PC-3 (cell line): ENCODE measurements around the gene CHD1. TPM values are rescaled to one million over a fixed set of nuclear protein-coding genes. Genes with fewer than 3 reads are reported as not detected.

Source experiments
- ATAC-seq: fragments of 200-7000 bp; cut with Tn5 transposase; 2 replicates; pipeline ENCODE4 v1.9.1; 2020; ENCODE audit warnings: mild to moderate bottlenecking, moderate library complexity
- BruUV-seq: library from RNA; stranded (reverse); fragments of 400-500 nt; replicated peaks from 2 replicates; lab custom pipeline; 2021; lab: Mats Ljungman, UMichigan
- CTCF ChIA-PET: fragments of 300-600 bp; sonication (Branson Sonifier 250); formaldehyde crosslinking; loops from one replicate; lab custom pipeline; 2022; ENCODE audit warnings: antibody characterized with exemption; lab: Charles Lee
- POLR2A ChIA-PET: fragments of 300-600 bp; sonication (Branson Sonifier 250); formaldehyde crosslinking; loops from one replicate; lab custom pipeline; 2022; ENCODE audit warnings: antibody characterized with exemption; ENCODE audit not compliant: unreplicated experiment; lab: Charles Lee
- DNase-seq: peaks from one replicate; pipeline ENCODE4 v3.0.0-alpha.2; 2015
- H2AFZ ChIP-seq: fragments of 300-600 bp; sonication (generic); 2 replicates; pipeline ENCODE4 v1.6.0; 2016; ENCODE audit warnings: antibody characterized with exemption, low read length
- H3F3A ChIP-seq: fragments of 300-600 bp; sonication (generic); one replicate; pipeline ENCODE4 v1.6.0; 2017; ENCODE audit warnings: antibody characterized with exemption, low read length, control low read depth, mild to moderate bottlenecking; ENCODE audit not compliant: unreplicated experiment
- H3K27ac ChIP-seq: fragments of 300-600 bp; sonication (generic); 2 replicates; pipeline ENCODE4 v1.5.1; 2016; ENCODE audit warnings: mild to moderate bottlenecking, low read length
- H3K27me3 ChIP-seq: fragments of 300-600 bp; sonication (generic); 2 replicates; pipeline ENCODE4 v1.6.1; 2016; ENCODE audit warnings: low read length, mixed read lengths
- H3K36me3 ChIP-seq: fragments of 300-600 bp; sonication (generic); 2 replicates; pipeline ENCODE4 v1.6.1; 2016; ENCODE audit warnings: low read depth, mixed run types, low read length, mixed read lengths
- H3K4me1 ChIP-seq: fragments of 300-600 bp; sonication (generic); 2 replicates; pipeline ENCODE4 v1.5.1; 2016; ENCODE audit warnings: low read length; ENCODE audit not compliant: insufficient read depth
- H3K4me2 ChIP-seq: fragments of 300-600 bp; sonication (generic); 2 replicates; pipeline ENCODE4 v1.6.0; 2016; ENCODE audit warnings: low read length
- H3K4me3 ChIP-seq: fragments of 300-600 bp; sonication (generic); 2 replicates; pipeline ENCODE4 v1.5.1; 2016; ENCODE audit warnings: mild to moderate bottlenecking, low read length, mixed read lengths
- H3K79me2 ChIP-seq: fragments of 300-600 bp; sonication (generic); 2 replicates; pipeline ENCODE4 v1.6.1; 2017; ENCODE audit warnings: low read length, mixed read lengths
- H3K9ac ChIP-seq: fragments of 300-600 bp; sonication (generic); 2 replicates; pipeline ENCODE4 v1.6.0; 2016; ENCODE audit warnings: mild to moderate bottlenecking, low read length
- H3K9me2 ChIP-seq: fragments of 300-600 bp; sonication (generic); replicated peaks from 2 replicates; pipeline ENCODE4 v1.6.1; 2016; ENCODE audit warnings: mixed run types, low read length, mixed read lengths
- H3K9me3 ChIP-seq: fragments of 300-600 bp; sonication (generic); 2 replicates; pipeline ENCODE4 v1.6.1; 2016; ENCODE audit warnings: low read length, mixed read lengths
- H4K20me1 ChIP-seq: fragments of 300-600 bp; sonication (generic); 2 replicates; pipeline ENCODE4 v1.6.1; 2016; ENCODE audit warnings: low read length, mixed read lengths
- CTCF ChIP-seq: fragments of 300-600 bp; sonication (generic); conservative IDR thresholded peaks from 2 replicates; pipeline ENCODE4 v1.5.1; 2017; ENCODE audit warnings: antibody characterized with exemption, low read depth, mild to moderate bottlenecking, low read length
- EZH2 ChIP-seq: fragments of 300-600 bp; sonication (generic); IDR thresholded peaks from one replicate; pipeline ENCODE4 v1.6.1; 2017; ENCODE audit warnings: antibody characterized with exemption, mild to moderate bottlenecking, low read length; ENCODE audit not compliant: unreplicated experiment
- EZH2phosphoT487 ChIP-seq: fragments of 300-600 bp; sonication (generic); IDR thresholded peaks from 2 replicates; pipeline ENCODE4 v1.6.1; 2018; ENCODE audit warnings: mild to moderate bottlenecking, antibody characterized with exemption, low read length, borderline replicate concordance
- intact Hi-C: fragments of 100-400 bp; cut with micrococcal nuclease; formaldehyde crosslinking; loops from 2 replicates; pipeline ENCODE4 v1.9.0; 2023
- total RNA-seq: library from RNA; depleted of rRNA; stranded (reverse); fragments of >200 nt; gene quantifications from 2 replicates; pipeline ENCODE4 v1.2.3, GENCODE V29; 2014

The CHD1 gene
- total RNA-seq, 1 experiment from 2014 or later: 45.9 TPM

DNA sequence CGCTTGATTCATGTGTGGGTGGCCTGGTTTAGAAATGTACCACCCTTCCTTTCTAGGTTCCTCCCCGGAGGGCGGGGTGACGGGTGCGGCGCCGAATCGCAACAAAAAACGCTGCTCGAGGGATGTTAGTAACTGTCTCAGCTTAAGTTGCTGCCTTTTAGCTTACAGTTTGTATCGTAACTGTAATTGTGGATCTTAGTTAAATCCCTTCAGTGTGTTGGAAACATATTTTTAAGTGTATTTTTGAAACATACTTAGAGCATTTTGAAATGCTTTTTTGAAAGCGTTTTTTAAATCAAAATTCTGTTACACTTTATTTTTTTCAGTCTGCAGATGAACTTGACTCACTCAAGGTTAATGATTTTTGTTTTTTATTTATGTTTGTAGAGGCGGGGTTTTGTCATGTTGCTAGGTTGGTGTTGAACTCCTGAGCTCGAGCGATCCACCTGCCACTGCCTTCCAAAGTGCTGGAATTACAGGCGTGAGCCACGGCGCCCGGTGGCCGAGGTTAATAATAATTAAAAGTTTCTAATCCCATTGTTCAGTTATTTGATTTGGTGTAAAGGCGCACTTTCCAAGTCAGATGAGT is 997 bp upstream of the CHD1 start:
- Histone ChIP-seq H3F3A (no peaks in the 10 kb centered on the region), H3K4me3 (peak overlapping the region; percentile 98), H3K9ac (peak overlapping the region; percentile 100), H3K9me3 (no peaks in the 10 kb centered on the region), H3K27me3 (no peaks in the 10 kb centered on the region), H3K9me2 (no peaks in the 10 kb centered on the region), H3K4me2 (peak overlapping the region; percentile 82), H4K20me1 (peaks cover 35% of the 10 kb centered on the region), H3K27ac (peak overlapping the region; percentile 99), H2AFZ (peak overlapping the region; percentile 90), H3K4me1 (peaks cover 21% of the 10 kb centered on the region), H3K36me3 (peaks cover 13% of the 10 kb centered on the region), H3K79me2 (peaks cover 64% of the 10 kb centered on the region)
- CTCF ChIA-PET: interaction anchor here (1.0 kb wide), 1 partner anchor 103 kb away, joined by 4 read pairs; no protein-coding TSS in a partner anchor
- POLR2A ChIA-PET: interaction anchor here (0.6 to 0.7 kb wide), 5 partner anchors 90 to 1145 kb away, joined by 3 to 6 read pairs (median 3); no protein-coding TSS in a partner anchor
- no TSS peak for BruUV-seq
- TF ChIP-seq CTCF (no peak), EZH2phosphoT487 (no peak), EZH2 (no peak)
- ATAC-seq (no peak), DNase-seq (no peak)
- intact Hi-C loops: loop anchor here (1.0 kb wide), 2 partner anchors 17 to 102 kb away; no protein-coding TSS in a partner anchor

DNA sequence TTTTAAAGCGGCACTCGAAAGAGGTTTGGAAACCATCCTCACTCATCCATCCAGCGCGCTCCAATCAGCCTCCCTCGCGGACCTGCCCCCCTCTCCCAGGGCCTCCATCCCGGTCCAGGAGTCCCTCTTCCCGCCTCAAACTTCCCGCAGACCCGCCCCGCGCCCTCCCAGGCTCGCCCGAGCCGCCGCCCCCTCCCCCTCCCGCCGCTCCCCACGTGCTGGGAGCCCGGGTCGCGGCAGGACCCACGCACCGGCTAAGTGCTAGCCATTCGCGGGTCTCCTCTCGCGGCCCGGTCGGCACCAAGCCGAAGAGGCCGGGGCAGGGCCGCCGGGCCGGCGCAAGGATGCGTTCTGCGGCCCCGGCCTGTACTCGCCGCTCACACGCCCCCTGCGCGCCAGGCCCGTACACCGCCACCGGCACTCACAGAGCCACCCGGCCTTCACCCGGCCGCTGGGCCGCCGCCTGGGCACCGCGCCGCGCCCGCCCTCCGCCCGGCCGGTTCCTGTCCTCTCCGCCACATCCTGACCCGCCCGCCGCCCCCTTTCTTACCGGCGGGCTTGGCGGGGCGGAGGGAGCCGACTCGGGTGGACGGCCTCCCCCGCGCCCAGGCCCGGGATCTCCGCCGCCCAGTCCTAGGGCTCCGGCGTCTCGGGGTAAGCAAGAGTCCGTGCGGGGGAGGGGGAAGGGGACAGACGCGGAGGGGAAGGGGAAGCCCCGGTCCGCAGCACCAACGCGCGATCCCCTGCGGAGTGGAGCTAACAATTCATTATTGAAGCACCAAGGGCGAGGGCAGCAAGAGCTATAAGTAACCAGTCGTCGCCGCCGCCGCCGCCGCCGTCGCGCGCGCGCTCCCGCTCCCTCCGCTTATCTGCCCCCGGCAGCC is 576 bp downstream of the CHD1 start:
- ChIA-PET POLR2A (interaction anchor here (0.6 kb wide), 1 partner anchor 44 kb away, joined by 3 read pairs; no protein-coding TSS in a partner anchor), CTCF (interaction anchor here (0.6 to 1.0 kb wide), 2 partner anchors 104 to 131 kb away, joined by 4 to 9 read pairs; no protein-coding TSS in a partner anchor)
- BruUV-seq: no TSS peak
- Histone ChIP-seq H3K9me2 (no peaks in the 10 kb centered on the region), H3K4me2 (peak overlapping the region; percentile 97), H3K4me3 (peak overlapping the region; percentile 98), H2AFZ (peak overlapping the region; percentile 73), H4K20me1 (peaks cover 35% of the 10 kb centered on the region), H3F3A (no peaks in the 10 kb centered on the region), H3K9ac (peak overlapping the region; percentile 100), H3K36me3 (peaks cover 29% of the 10 kb centered on the region), H3K4me1 (peaks cover 21% of the 10 kb centered on the region), H3K27me3 (no peaks in the 10 kb centered on the region), H3K79me2 (peaks cover 80% of the 10 kb centered on the region), H3K9me3 (no peaks in the 10 kb centered on the region), H3K27ac (peak overlapping the region; percentile 99)
- DNase-seq: peak; percentile 55
- intact Hi-C loops: loop anchor here (1.0 kb wide), 1 partner anchor 22 kb away; no protein-coding TSS in a partner anchor
- TF ChIP-seq EZH2phosphoT487 (no peak), EZH2 (no peak), CTCF (no peak)
- ATAC-seq: peak; percentile 31
